OCI-LY7 (cell line): ENCODE results near the gene ELL2.

ENCODE experiments used
- CTCF ChIP-seq: fragments of 200-600 bp; sonication (generic); conservative IDR thresholded peaks from 2 replicates; pipeline ENCODE4 v1.5.1; 2014; ENCODE audit warnings: mild to moderate bottlenecking, antibody characterized with exemption, low read length, moderate library complexity, mixed read lengths
- EZH2phosphoT487 ChIP-seq: fragments of 200-600 bp; sonication (generic); IDR thresholded peaks from 2 replicates; pipeline ENCODE4 v1.6.1; 2018; ENCODE audit warnings: low read depth, borderline replicate concordance, mild to moderate bottlenecking, mixed run types, antibody characterized with exemption, low read length, moderate library complexity, mixed read lengths

DNA sequence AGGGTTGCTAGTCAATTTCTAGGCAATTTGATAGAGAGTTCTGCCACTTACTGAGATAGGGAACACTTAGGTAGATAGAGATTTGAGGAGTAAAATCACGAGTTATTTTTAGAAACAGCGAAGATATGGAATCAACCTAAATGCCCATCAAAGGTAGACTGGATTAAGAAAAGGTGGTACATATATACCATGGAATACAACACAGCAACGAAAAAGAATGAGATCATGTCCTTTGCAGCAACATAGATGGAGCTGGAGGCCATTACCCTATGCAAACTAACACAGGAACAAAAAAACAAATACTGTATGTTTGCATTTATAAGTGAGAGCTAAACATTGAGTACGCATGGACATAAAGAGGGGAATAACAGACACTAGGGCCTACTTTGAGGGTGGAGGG lies 9.7 kb downstream of the ELL2 start:
- TF ChIP-seq CTCF: no peak
- TF ChIP-seq EZH2phosphoT487: no peak
